Measurements from ENCODE around the gene WNT9B.

GRCh38 chr17:46917516-46917915 lies 66.1 kb downstream of the WNT9B start:
- TF ChIP-seq CTCF (IDR thresholded peaks at IDR 0.05): no peak
- TF ChIP-seq POLR2AphosphoS5 (IDR thresholded peaks at IDR 0.05): no peak
- no peak for TF ChIP-seq POLR2A (IDR thresholded peaks at IDR 0.05; ENCODE audit: low read depth)
- no peak for TF ChIP-seq EP300 (IDR thresholded peaks at IDR 0.05)

All from esophagus muscularis mucosa (tissue), 4 donors.